Measurements from ENCODE around the gene SATB2.

Gene SATB2

DNA sequence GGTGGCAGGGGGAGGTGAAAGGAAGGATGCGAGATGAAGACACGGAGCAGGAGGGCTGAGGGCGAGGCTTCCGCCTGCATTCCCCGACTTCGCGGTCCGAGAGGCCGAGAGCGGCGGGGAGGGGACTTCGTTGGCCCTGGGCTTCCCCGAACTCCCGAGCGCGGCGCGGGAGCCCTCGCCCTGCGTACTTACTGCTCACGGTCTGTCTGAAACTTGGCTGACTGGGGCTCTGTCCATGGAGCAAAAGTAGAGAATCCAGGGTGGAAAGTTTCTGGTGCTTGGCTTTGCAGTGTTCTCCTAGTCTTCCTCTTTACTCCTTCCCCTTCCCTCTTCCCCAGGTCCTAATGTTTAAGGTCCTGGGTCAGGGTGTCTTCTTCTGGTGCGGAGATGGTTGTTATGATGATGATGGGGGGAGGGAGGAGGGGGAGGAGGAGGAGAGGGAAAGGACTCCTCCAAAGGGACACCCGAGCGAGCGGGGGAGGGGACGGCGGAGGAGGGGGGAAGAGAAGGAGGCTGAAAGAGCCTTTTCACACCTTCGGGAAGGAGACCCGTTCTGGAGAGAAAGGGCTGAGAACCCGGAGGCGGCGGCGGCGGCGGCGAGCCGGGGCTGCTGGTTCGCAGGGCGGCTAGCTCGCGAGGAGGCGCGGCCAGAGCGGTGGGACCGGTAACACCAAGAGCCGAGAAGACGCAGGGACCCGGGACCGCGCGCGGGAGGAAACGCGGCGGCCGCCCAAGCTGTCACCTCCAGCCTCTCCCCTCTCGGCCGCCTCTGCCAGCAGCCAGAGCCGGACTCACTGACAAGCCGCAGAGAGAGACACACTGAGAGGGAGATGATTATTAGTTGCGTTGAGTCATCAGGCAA lies at the start of gene SATB2:
TSS of gene SATB2 (minus strand) at position 793 of the 862 bp plus-strand sequence. CDS start 1,902 bp downstream, outside the sequence.
- Histone ChIP-seq H3K4me1 (ENCODE audit: control insufficient read depth, insufficient read depth, low read length) (no peaks in the 10 kb centered on the region), H3K9ac (ENCODE audit: low read length) (peak within 1 kb of the TSS; percentile 40), H3K27me3 (ENCODE audit: control insufficient read depth, insufficient read depth, low read length) (peaks cover 33% of the 10 kb centered on the region), H3K4me3 (ENCODE audit: low read length) (peak within 1 kb of the TSS; percentile 99), H3K36me3 (ENCODE audit: control insufficient read depth, insufficient read depth, low read length) (no peaks in the 10 kb centered on the region), H3K27ac (ENCODE audit: low read depth, low read length) (no peak within 1 kb of the TSS)

DNA sequence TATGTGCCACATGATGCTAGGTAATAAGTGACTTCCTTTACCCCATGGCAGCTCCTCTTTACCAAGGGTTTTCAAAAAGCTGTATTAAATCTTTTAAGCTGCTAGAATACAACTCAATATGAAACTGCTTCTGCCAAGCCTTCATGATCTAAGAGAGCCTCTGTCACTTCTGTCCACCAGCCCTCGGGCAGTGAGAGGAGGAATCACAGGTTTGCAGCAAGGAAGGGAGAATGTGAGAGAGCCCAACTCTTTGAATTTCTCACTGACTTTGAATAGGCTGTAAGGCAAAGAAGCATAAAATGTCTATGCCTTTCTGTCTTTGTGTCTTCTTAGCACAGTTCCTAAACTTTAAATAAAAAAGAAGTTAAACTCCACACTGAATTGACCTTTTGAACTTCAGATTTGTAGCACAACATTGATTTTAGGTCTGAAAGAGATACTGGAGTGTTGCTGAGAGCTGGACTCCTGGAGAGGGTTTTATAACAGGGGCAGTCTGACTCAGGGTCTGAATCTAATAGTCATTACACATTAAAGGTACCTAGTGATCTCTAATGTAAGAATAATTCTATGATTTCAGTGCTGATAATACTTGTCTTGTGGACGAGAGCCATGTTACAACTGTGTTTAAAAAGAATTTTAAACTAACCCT lies 48.1 kb upstream of the SATB2 start:
- Histone ChIP-seq H3K4me1 (ENCODE audit: control insufficient read depth, insufficient read depth, low read length) (no peaks in the 10 kb centered on the region), H3K36me3 (ENCODE audit: control insufficient read depth, insufficient read depth, low read length) (no peaks in the 10 kb centered on the region), H3K27ac (ENCODE audit: low read depth, low read length) (no peak overlapping the region), H3K27me3 (ENCODE audit: control insufficient read depth, insufficient read depth, low read length) (no peaks in the 10 kb centered on the region), H3K9ac (ENCODE audit: low read length) (no peak overlapping the region), H3K4me3 (ENCODE audit: low read length) (no peak overlapping the region)

DNA sequence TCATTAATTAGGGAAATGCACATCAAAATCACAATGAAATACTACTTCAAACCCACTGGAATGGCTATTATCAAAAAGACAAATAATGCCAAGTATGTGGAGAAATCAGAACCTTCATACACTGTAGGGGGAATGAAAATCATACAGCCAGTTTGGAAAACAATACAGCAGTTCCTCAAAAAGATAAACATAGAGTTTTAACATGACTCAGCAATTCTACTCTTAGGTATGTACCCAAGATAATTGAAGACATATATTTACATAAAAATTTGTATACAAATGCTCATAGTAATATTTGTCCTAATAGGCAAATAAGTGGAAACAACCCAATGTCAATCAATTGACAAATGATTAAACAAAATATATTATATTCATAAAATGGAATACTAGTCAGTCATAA lies 45.4 kb upstream of the SATB2 start:
- Histone ChIP-seq H3K9ac (ENCODE audit: low read length) (no peak overlapping the region), H3K36me3 (ENCODE audit: control insufficient read depth, insufficient read depth, low read length) (no peaks in the 10 kb centered on the region), H3K4me3 (ENCODE audit: low read length) (no peak overlapping the region), H3K27me3 (ENCODE audit: control insufficient read depth, insufficient read depth, low read length) (no peaks in the 10 kb centered on the region), H3K4me1 (ENCODE audit: control insufficient read depth, insufficient read depth, low read length) (no peaks in the 10 kb centered on the region), H3K27ac (ENCODE audit: low read depth, low read length) (no peak overlapping the region)

GRCh38 chr2:199499005-199499404 lies 41.3 kb upstream of the SATB2 start:
- Histone ChIP-seq H3K36me3 (ENCODE audit: control insufficient read depth, insufficient read depth, low read length) (no peaks in the 10 kb centered on the region), H3K9ac (ENCODE audit: low read length) (no peak overlapping the region)

DNA sequence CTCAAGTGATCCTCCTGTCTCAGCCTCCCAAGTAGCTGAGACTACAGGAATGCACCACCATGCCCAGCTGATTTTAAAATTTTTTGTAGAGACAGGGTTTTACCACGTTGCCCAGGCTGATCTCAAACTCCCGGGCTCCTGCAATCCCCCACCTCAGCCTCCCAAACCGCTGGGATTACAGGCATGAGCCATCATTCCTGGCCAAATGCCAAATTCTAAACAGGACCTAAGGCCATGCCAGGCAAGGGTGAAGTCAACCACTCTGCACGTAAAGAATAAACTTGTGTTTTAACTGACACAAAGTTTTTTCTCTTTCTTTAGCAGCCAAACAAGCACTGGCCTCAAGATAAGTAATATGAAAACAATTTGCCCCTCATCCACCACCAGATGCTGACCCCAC lies 37.4 kb upstream of the SATB2 start:
- Histone ChIP-seq H3K9ac (ENCODE audit: low read length) (no peak overlapping the region), H3K4me3 (ENCODE audit: low read length) (no peak overlapping the region), H3K27me3 (ENCODE audit: control insufficient read depth, insufficient read depth, low read length) (no peaks in the 10 kb centered on the region), H3K36me3 (ENCODE audit: control insufficient read depth, insufficient read depth, low read length) (no peaks in the 10 kb centered on the region), H3K4me1 (ENCODE audit: control insufficient read depth, insufficient read depth, low read length) (no peaks in the 10 kb centered on the region), H3K27ac (ENCODE audit: low read depth, low read length) (no peak overlapping the region)

More at GRCh38 chr2:199499005-199499404, 41.3 kb upstream of the SATB2 start:
- no peaks in the 10 kb centered on the region for H3K4me1 ChIP-seq (ENCODE audit: control insufficient read depth, insufficient read depth, low read length)
- no peak overlapping the region for H3K27ac ChIP-seq (ENCODE audit: low read depth, low read length)
- H3K4me3 ChIP-seq (ENCODE audit: low read length), result no peak overlapping the region
- no peaks in the 10 kb centered on the region for H3K27me3 ChIP-seq (ENCODE audit: control insufficient read depth, insufficient read depth, low read length)

- no peak overlapping the region for H3K27ac ChIP-seq (ENCODE audit: low read depth, low read length)
- no peaks in the 10 kb centered on the region for H3K36me3 ChIP-seq (ENCODE audit: control insufficient read depth, insufficient read depth, low read length)
- no peaks in the 10 kb centered on the region for H3K27me3 ChIP-seq (ENCODE audit: control insufficient read depth, insufficient read depth, low read length)
- no peak overlapping the region for H3K4me3 ChIP-seq (ENCODE audit: low read length)
- H3K4me1 ChIP-seq (ENCODE audit: control insufficient read depth, insufficient read depth, low read length), result no peaks in the 10 kb centered on the region
- no peak overlapping the region for H3K9ac ChIP-seq (ENCODE audit: low read length)
Measured at GRCh38 chr2:199490049-199490448, 32.3 kb upstream of the SATB2 start.

DNA sequence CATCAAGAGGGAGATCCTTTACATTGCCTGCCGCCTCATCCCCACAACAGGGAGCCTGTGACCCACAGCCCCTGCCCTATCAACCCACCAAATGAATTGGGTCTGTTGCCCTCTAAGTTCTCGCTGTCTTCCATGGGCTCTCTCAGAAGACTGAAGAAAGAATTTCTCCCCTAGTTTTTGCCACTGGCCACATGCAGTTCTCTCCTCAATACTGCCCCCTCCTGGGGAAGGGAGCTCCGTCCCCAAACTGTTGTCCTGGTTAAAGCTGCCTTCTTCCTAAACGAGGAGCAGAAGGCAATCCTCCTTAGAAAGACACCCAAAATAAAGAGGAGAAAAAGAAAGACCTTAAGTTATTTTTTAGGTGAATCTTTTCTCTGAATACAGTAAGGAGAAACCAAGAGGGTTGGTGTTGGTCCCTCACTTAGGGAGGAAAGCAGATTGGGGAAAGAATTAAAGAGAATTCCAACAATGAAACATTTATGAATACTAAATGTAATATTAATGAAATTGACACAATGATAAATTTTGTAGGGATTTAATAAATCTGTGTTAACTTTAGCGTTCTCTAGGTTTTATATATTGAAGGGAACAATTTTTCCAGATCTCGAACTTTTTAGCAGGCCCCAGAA lies 31.1 kb upstream of the SATB2 start:
- Histone ChIP-seq H3K27me3 (ENCODE audit: control insufficient read depth, insufficient read depth, low read length) (no peaks in the 10 kb centered on the region), H3K9ac (ENCODE audit: low read length) (no peak overlapping the region), H3K4me1 (ENCODE audit: control insufficient read depth, insufficient read depth, low read length) (no peaks in the 10 kb centered on the region), H3K27ac (ENCODE audit: low read depth, low read length) (no peak overlapping the region), H3K4me3 (ENCODE audit: low read length) (no peak overlapping the region), H3K36me3 (ENCODE audit: control insufficient read depth, insufficient read depth, low read length) (no peaks in the 10 kb centered on the region)

GRCh38 chr2:199485732-199486335 lies 28.1 kb upstream of the SATB2 start:
- H3K27me3 ChIP-seq (ENCODE audit: control insufficient read depth, insufficient read depth, low read length), result no peaks in the 10 kb centered on the region
- no peak overlapping the region for H3K27ac ChIP-seq (ENCODE audit: low read depth, low read length)
- H3K36me3 ChIP-seq (ENCODE audit: control insufficient read depth, insufficient read depth, low read length), result no peaks in the 10 kb centered on the region

DNA sequence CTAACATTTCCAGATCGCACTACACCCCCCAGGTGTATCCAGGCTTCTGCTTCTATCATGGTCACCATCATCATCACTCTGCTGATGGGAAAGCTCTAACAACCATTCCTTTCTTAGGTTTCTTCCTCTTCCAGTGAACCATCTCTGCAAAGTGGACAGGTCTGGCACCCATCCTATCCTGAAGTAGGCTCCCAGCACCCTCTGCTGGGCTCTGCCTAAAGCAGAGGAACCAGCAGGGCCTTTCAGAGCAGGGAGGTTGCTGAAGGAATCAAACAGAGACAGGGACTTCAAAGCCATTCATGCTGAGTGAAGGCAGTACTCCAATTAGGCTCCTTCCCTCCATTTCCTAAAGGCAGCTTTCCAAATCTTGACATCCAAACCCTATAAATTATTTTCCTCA lies 27.2 kb upstream of the SATB2 start:
- Histone ChIP-seq H3K4me3 (ENCODE audit: low read length) (no peak overlapping the region), H3K4me1 (ENCODE audit: control insufficient read depth, insufficient read depth, low read length) (no peaks in the 10 kb centered on the region), H3K36me3 (ENCODE audit: control insufficient read depth, insufficient read depth, low read length) (no peaks in the 10 kb centered on the region), H3K27ac (ENCODE audit: low read depth, low read length) (no peak overlapping the region), H3K9ac (ENCODE audit: low read length) (no peak overlapping the region), H3K27me3 (ENCODE audit: control insufficient read depth, insufficient read depth, low read length) (no peaks in the 10 kb centered on the region)

More at GRCh38 chr2:199485732-199486335, 28.1 kb upstream of the SATB2 start:
- no peak overlapping the region for H3K9ac ChIP-seq (ENCODE audit: low read length)
- H3K4me1 ChIP-seq (ENCODE audit: control insufficient read depth, insufficient read depth, low read length), result no peaks in the 10 kb centered on the region
- H3K4me3 ChIP-seq (ENCODE audit: low read length), result no peak overlapping the region

- H3K9ac ChIP-seq (ENCODE audit: low read length), result no peak overlapping the region
- H3K4me3 ChIP-seq (ENCODE audit: low read length), result no peak overlapping the region
- no peaks in the 10 kb centered on the region for H3K4me1 ChIP-seq (ENCODE audit: control insufficient read depth, insufficient read depth, low read length)
- H3K36me3 ChIP-seq (ENCODE audit: control insufficient read depth, insufficient read depth, low read length), result no peaks in the 10 kb centered on the region
- no peaks in the 10 kb centered on the region for H3K27me3 ChIP-seq (ENCODE audit: control insufficient read depth, insufficient read depth, low read length)
- H3K27ac ChIP-seq (ENCODE audit: low read depth, low read length), result no peak overlapping the region
Measured at GRCh38 chr2:199480966-199481365, 23.2 kb upstream of the SATB2 start.

DNA sequence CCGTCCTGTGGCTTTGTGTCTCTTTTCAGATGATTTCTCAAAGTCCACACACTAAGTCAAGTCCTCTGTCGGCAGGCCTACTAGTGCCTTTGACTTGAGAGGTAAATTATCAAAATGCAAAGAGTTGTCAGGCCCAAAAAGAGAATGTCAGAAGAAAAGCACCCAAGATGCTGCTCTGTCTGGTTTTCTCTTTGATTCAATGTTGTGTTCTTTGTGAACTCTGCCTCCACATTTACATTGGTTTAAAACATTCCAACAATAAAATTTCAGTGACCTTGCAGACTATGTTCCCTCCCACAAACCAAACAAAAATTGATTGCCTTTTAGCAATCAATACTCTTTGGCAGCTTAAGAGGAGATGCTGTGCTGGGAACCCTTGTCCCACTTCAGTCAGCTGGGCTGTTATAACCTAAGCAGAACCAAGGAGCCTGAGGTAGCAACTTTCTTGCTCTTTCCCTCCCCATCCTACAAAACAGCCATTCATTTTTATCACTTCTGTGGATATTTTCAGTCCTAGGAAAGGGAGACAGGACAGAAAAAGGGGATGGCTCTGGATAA lies 19.6 kb upstream of the SATB2 start:
- H3K36me3 ChIP-seq (ENCODE audit: control insufficient read depth, insufficient read depth, low read length), result no peaks in the 10 kb centered on the region
- peak overlapping the region; percentile 7 for H3K4me3 ChIP-seq (ENCODE audit: low read length)
- H3K9ac ChIP-seq (ENCODE audit: low read length), result no peak overlapping the region
- no peak overlapping the region for H3K27ac ChIP-seq (ENCODE audit: low read depth, low read length)
- H3K27me3 ChIP-seq (ENCODE audit: control insufficient read depth, insufficient read depth, low read length), result no peaks in the 10 kb centered on the region
- H3K4me1 ChIP-seq (ENCODE audit: control insufficient read depth, insufficient read depth, low read length), result no peaks in the 10 kb centered on the region
